SK-N-MC (cell line): ENCODE results near the gene DCHS2.

Source experiments
- DNase-seq: peaks from one replicate; pipeline ENCODE4 v3.0.0-alpha.2; 2011; ENCODE audit warnings: low read depth, low spot score
- H3K27ac ChIP-seq: fragments of 200-600 bp; sonication (generic); 2 replicates; pipeline ENCODE4 v1.5.1; 2016; ENCODE audit warnings: mixed run types
- H3K36me3 ChIP-seq: fragments of 200-600 bp; sonication (generic); 2 replicates; pipeline ENCODE4 v1.6.1; 2017; ENCODE audit warnings: antibody characterized with exemption, low read length, mixed read lengths; ENCODE audit not compliant: insufficient read depth
- H3K4me3 ChIP-seq: fragments of 200-600 bp; sonication (generic); 2 replicates; pipeline ENCODE4 v1.5.1; 2016
- H3K9ac ChIP-seq: fragments of 200-600 bp; sonication (generic); 2 replicates; pipeline ENCODE4 v1.8.0; 2017; ENCODE audit warnings: mixed run types, mixed read lengths; ENCODE audit not compliant: insufficient read length
- H3K9me3 ChIP-seq: fragments of 200-600 bp; sonication (generic); 2 replicates; pipeline ENCODE4 v1.6.1; 2017; ENCODE audit warnings: low read depth, mild to moderate bottlenecking, antibody characterized with exemption, low read length, moderate library complexity, mixed read lengths
- EZH2 ChIP-seq: fragments of 200-600 bp; sonication (generic); IDR thresholded peaks from one replicate; pipeline ENCODE4 v1.6.1; 2017; ENCODE audit warnings: antibody characterized with exemption
- FOXP2 ChIP-seq: optimal IDR thresholded peaks from 2 replicates; pipeline ENCODE3; 2011; ENCODE audit warnings: mild to moderate bottlenecking, moderate library complexity; ENCODE audit not compliant: insufficient read depth; ENCODE audit errors: extremely low read length, control extremely low read depth
- POLR2AphosphoS5 ChIP-seq: IDR thresholded peaks from 2 replicates; pipeline ENCODE4 v1.6.1; 2012; ENCODE audit warnings: mild to moderate bottlenecking, low read depth, low read length, borderline replicate concordance

DCHS2 gene

GRCh38 chr4:154491341-154492271, at the start of gene DCHS2:
Gene DCHS2, minus strand, starts transcription at chr4:154491799. Its CDS starts 444 bp downstream, at chr4:154491355.
- TF ChIP-seq EZH2: no peak
- no peak for TF ChIP-seq POLR2AphosphoS5
- no peak for TF ChIP-seq FOXP2
- peak within 1 kb of the TSS; percentile 84 for H3K4me3 ChIP-seq
- H3K9ac ChIP-seq: no peak within 1 kb of the TSS
- no peaks in the 10 kb centered on the region for H3K9me3 ChIP-seq
- no peak within 1 kb of the TSS for H3K27ac ChIP-seq
- no peaks in the 10 kb centered on the region for H3K36me3 ChIP-seq
- no peak for DNase-seq

- no peak for TF ChIP-seq POLR2AphosphoS5
- TF ChIP-seq EZH2: no peak
- TF ChIP-seq FOXP2: no peak
- Histone ChIP-seq H3K36me3 (peaks cover 38% of the 10 kb centered on the region), H3K27ac (no peak overlapping the region), H3K9ac (no peak overlapping the region), H3K9me3 (no peaks in the 10 kb centered on the region), H3K4me3 (no peak overlapping the region)
- DNase-seq: no peak
Observed at GRCh38 chr4:154534296-154534695, 42.7 kb upstream of the DCHS2 start.

- Histone ChIP-seq H3K4me3 (no peak overlapping the region), H3K9ac (no peak overlapping the region), H3K27ac (no peak overlapping the region), H3K36me3 (no peaks in the 10 kb centered on the region; the same call in 1 of the 2 replicates), H3K9me3 (no peaks in the 10 kb centered on the region)
- no peak for DNase-seq
- no peak for TF ChIP-seq EZH2
- no peak for TF ChIP-seq POLR2AphosphoS5
- TF ChIP-seq FOXP2: no peak
Observed at GRCh38 chr4:154529728-154530519, 38.3 kb upstream of the DCHS2 start.

GRCh38 chr4:154528869-154529268, 37.3 kb upstream of the DCHS2 start:
- Histone ChIP-seq H3K9ac (no peak overlapping the region), H3K36me3 (no peaks in the 10 kb centered on the region), H3K27ac (no peak overlapping the region), H3K9me3 (no peaks in the 10 kb centered on the region), H3K4me3 (no peak overlapping the region)
- no peak for DNase-seq
- TF ChIP-seq EZH2 (no peak), POLR2AphosphoS5 (no peak), FOXP2 (no peak)

- no peaks in the 10 kb centered on the region for H3K9me3 ChIP-seq
- H3K9ac ChIP-seq: no peak overlapping the region
- DNase-seq: no peak
- H3K36me3 ChIP-seq: no peaks in the 10 kb centered on the region
- no peak overlapping the region for H3K4me3 ChIP-seq
- no peak for TF ChIP-seq FOXP2
- no peak for TF ChIP-seq POLR2AphosphoS5
- no peak for TF ChIP-seq EZH2
- H3K27ac ChIP-seq: no peak overlapping the region
Observed at GRCh38 chr4:154527308-154527707, 35.7 kb upstream of the DCHS2 start.

- no peak for DNase-seq
Observed at GRCh38 chr4:154526151-154526550, 34.6 kb upstream of the DCHS2 start.

GRCh38 chr4:154521607-154522006, 30.0 kb upstream of the DCHS2 start:
- no peaks in the 10 kb centered on the region for H3K9me3 ChIP-seq
- no peak overlapping the region for H3K4me3 ChIP-seq
- H3K36me3 ChIP-seq: no peaks in the 10 kb centered on the region
- no peak for DNase-seq
- no peak overlapping the region for H3K27ac ChIP-seq
- TF ChIP-seq POLR2AphosphoS5 (no peak), EZH2 (no peak), FOXP2 (no peak)
- H3K9ac ChIP-seq: no peak overlapping the region

More at GRCh38 chr4:154526151-154526550, 34.6 kb upstream of the DCHS2 start:
- no peak overlapping the region for H3K9ac ChIP-seq
- H3K4me3 ChIP-seq: no peak overlapping the region
- TF ChIP-seq EZH2 (no peak), FOXP2 (no peak), POLR2AphosphoS5 (no peak)
- no peaks in the 10 kb centered on the region for H3K9me3 ChIP-seq
- no peak overlapping the region for H3K27ac ChIP-seq
- H3K36me3 ChIP-seq: no peaks in the 10 kb centered on the region

- TF ChIP-seq FOXP2: no peak
- TF ChIP-seq POLR2AphosphoS5: no peak
- TF ChIP-seq EZH2: no peak
- H3K9me3 ChIP-seq: no peaks in the 10 kb centered on the region
- no peak for DNase-seq
- H3K27ac ChIP-seq: no peak overlapping the region
- no peak overlapping the region for H3K4me3 ChIP-seq
- H3K36me3 ChIP-seq: no peaks in the 10 kb centered on the region
- H3K9ac ChIP-seq: no peak overlapping the region
Observed at GRCh38 chr4:154519214-154519613, 27.6 kb upstream of the DCHS2 start.
